Transverse colon (tissue), 4 donors: ENCODE measurements around the gene HLA-DRB5. TPM values are rescaled to one million over a fixed set of nuclear protein-coding genes. Genes with fewer than 3 reads are reported as not detected.
"Not testable (repeated sequence)": the region's sequence is repeated elsewhere in the genome, so short reads cannot be mapped to it uniquely, and the experiment has no call there.

Experiments used
- DNase-seq: peaks from one replicate; pipeline ENCODE4 v3.0.0-alpha.2; 2019
- H3K27ac ChIP-seq, 4 donors: fragments of 200-600 bp; sonication (generic); 2 replicates each; pipeline ENCODE4 v1.5.1; 2016 to 2018; ENCODE audit warnings: inconsistent platforms in 4 of 4
- H3K27me3 ChIP-seq: fragments of 200-600 bp; sonication (generic); 2 replicates; pipeline ENCODE4 v1.5.1; 2017; ENCODE audit warnings: inconsistent platforms
- H3K36me3 ChIP-seq, 4 donors: fragments of 200-600 bp; sonication (generic); 2 replicates each; pipeline ENCODE4 v1.5.1; 2017 to 2019; ENCODE audit warnings: inconsistent platforms in 4 of 4
- H3K4me1 ChIP-seq, 4 donors: fragments of 200-600 bp; sonication (generic); 2 replicates each; pipeline ENCODE4 v1.5.1; 2017 to 2020; ENCODE audit warnings: inconsistent platforms in 4 of 4
- H3K4me3 ChIP-seq, 4 donors: fragments of 200-600 bp; sonication (generic); 1 replicate in 1 of 4; 2 replicates in 3 of 4; pipeline versions ENCODE4 v1.5.1 to v1.6.1; 2017 to 2019; ENCODE audit warnings: inconsistent platforms in 4 of 4
- H3K9me3 ChIP-seq, 2 donors: fragments of 200-600 bp; sonication (generic); 2 replicates each; pipeline ENCODE4 v1.5.1; 2017 to 2019; ENCODE audit warnings: inconsistent platforms in 2 of 2
- EP300 ChIP-seq: sonication (generic); formaldehyde crosslinking; IDR thresholded peaks from one replicate; pipeline ENCODE4 v1.6.1; 2017; ENCODE audit warnings: antibody characterized with exemption, low read depth
- POLR2A ChIP-seq: fragments of 450-650 bp; IDR thresholded peaks from one replicate; pipeline ENCODE4 v1.6.1; 2016; ENCODE audit warnings: antibody characterized with exemption, mild to moderate bottlenecking, moderate library complexity
- POLR2AphosphoS5 ChIP-seq, 3 donors: sonication (generic); formaldehyde crosslinking; IDR thresholded peaks; one replicate each; pipeline ENCODE4 v1.6.1; 2016; ENCODE audit warnings: antibody characterized with exemption in 3 of 3
- WGBS, 2 donors: methylation state at CpG; one replicate each; pipeline ENCODE4 v1.1.5; 2018; ENCODE audit warnings: low coverage in 1 of 2; 5-methylcytosine and 5-hydroxymethylcytosine counted together
- in situ Hi-C, 4 donors: fragments of 200-750 bp; cut with MboI; loops; one replicate each; pipeline versions ENCODE4 v1.15.0 to v1.15.1; 2017; ENCODE audit warnings: low sequenced_read_pairs in 3 of 4, low pct_ligation_motif_present in 1 of 4, low pct_unique_long_range_greater_than_20kb in 1 of 4
- intact Hi-C: fragments of 100-400 bp; cut with DNase I; formaldehyde crosslinking; loops from one replicate; pipeline ENCODE4 v1.15.1; 2023; ENCODE audit warnings: low total_unique reads
- total RNA-seq, 4 donors: library from RNA; depleted of rRNA; stranded (reverse); fragments of >200 nt; gene quantifications; one replicate each; pipeline ENCODE4 v1.1.0, GENCODE V29; 2016
- TF ChIP-seq, protein P1 (sequence below), 5 experiments: fragments of 200-600 bp in 3 of 5; fragments of 450-650 bp in 2 of 5; sonication (generic) in 3 of 5; IDR thresholded peaks; 1 replicate in 2 of 5; 2 replicates in 3 of 5; pipeline ENCODE4 v1.5.1; 2016 to 2017; ENCODE audit warnings: antibody characterized with exemption in 5 of 5, inconsistent platforms in 3 of 5, mild to moderate bottlenecking in 2 of 5, moderate library complexity in 1 of 5

The HLA-DRB5 gene
- total RNA-seq, 4 donors from 2014 or later: 1.5 to 7.8 (median 5.2) TPM; not detected in 1

GRCh38 chr6:32551410-32551809, 21.3 kb upstream of the HLA-DRB5 start:
- intact Hi-C loops (no loop called here), in situ Hi-C loops (no loop called here)
- H3K27me3 ChIP-seq: no peaks in the 10 kb centered on the region

GRCh38 chr6:32539839-32540238, 9.8 kb upstream of the HLA-DRB5 start:
- DNase-seq: no peak
- in situ Hi-C loops: no loop called here
- H3K27ac ChIP-seq: no peak overlapping the region
- H3K36me3 ChIP-seq: no peaks in the 10 kb centered on the region
- no peak for TF ChIP-seq EP300
- TF ChIP-seq, protein P1, sequence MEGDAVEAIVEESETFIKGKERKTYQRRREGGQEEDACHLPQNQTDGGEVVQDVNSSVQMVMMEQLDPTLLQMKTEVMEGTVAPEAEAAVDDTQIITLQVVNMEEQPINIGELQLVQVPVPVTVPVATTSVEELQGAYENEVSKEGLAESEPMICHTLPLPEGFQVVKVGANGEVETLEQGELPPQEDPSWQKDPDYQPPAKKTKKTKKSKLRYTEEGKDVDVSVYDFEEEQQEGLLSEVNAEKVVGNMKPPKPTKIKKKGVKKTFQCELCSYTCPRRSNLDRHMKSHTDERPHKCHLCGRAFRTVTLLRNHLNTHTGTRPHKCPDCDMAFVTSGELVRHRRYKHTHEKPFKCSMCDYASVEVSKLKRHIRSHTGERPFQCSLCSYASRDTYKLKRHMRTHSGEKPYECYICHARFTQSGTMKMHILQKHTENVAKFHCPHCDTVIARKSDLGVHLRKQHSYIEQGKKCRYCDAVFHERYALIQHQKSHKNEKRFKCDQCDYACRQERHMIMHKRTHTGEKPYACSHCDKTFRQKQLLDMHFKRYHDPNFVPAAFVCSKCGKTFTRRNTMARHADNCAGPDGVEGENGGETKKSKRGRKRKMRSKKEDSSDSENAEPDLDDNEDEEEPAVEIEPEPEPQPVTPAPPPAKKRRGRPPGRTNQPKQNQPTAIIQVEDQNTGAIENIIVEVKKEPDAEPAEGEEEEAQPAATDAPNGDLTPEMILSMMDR (IDR thresholded peaks at IDR 0.05): no peak
- no peak for TF ChIP-seq POLR2A
- TF ChIP-seq POLR2AphosphoS5 (IDR thresholded peaks at IDR 0.05): no peak
- no peaks in the 10 kb centered on the region for H3K4me1 ChIP-seq
- 28 to 31% methylated on average over 3 of the region's 5 CpGs for WGBS, 2 donors
- intact Hi-C loops: no loop called here
- no peaks in the 10 kb centered on the region for H3K27me3 ChIP-seq
- H3K9me3 ChIP-seq: no peaks in the 10 kb centered on the region
- H3K4me3 ChIP-seq: no peak overlapping the region

More at GRCh38 chr6:32551410-32551809, 21.3 kb upstream of the HLA-DRB5 start:
- Histone ChIP-seq H3K4me1 (no peaks in the 10 kb centered on the region), H3K27ac (no peak overlapping the region), H3K4me3 (no peak overlapping the region), H3K36me3 (no peaks in the 10 kb centered on the region), H3K9me3 (no peaks in the 10 kb centered on the region)
- no peak for DNase-seq
- WGBS, 2 donors: 34 to 56% methylated on average over 3 to 5 of the region's 5 CpGs
- TF ChIP-seq EP300 (no peak), POLR2A (no peak), POLR2AphosphoS5 (IDR thresholded peaks at IDR 0.05) (no peak)
- TF ChIP-seq, protein P1 (IDR thresholded peaks at IDR 0.05): no peak

GRCh38 chr6:32530431-32530793, 325 bp upstream of the HLA-DRB5 start:
- DNase-seq: not testable (repeated sequence)

GRCh38 chr6:32522302-32523047, 7.6 kb downstream of the HLA-DRB5 start:
- TF ChIP-seq POLR2AphosphoS5 (IDR thresholded peaks at IDR 0.05) (no peak), POLR2A (no peak), EP300 (no peak)
- TF ChIP-seq, protein P1 (IDR thresholded peaks at IDR 0.05): no peak
- no peak overlapping the region for H3K4me3 ChIP-seq
- no peak overlapping the region for H3K27ac ChIP-seq
- 17% methylated on average over 1 of the region's 19 CpGs; no CpG with 5 or more reads in 1 of the 2 donors for WGBS, 2 donors
- H3K27me3 ChIP-seq: no peaks in the 10 kb centered on the region
- no peaks in the 10 kb centered on the region for H3K36me3 ChIP-seq
- no peaks in the 10 kb centered on the region for H3K4me1 ChIP-seq
- H3K9me3 ChIP-seq: no peaks in the 10 kb centered on the region
- in situ Hi-C loops: no loop called here
- intact Hi-C loops: loop anchor here (2.0 kb wide), 1 partner anchor 62 kb away; no protein-coding TSS in a partner anchor
- no peak for DNase-seq

More at GRCh38 chr6:32530431-32530793, 325 bp upstream of the HLA-DRB5 start:
- H3K9me3 ChIP-seq, H3K4me1 ChIP-seq, in situ Hi-C loops, intact Hi-C loops, H3K4me3 ChIP-seq, H3K36me3 ChIP-seq, H3K27ac ChIP-seq, H3K27me3 ChIP-seq: not testable (repeated sequence)
- WGBS, 2 donors: 1% methylated on average over 3 of the region's 3 CpGs; no CpG with 5 or more reads in 1 of the 2 donors
